HG03095 (cell line): ENCODE data around the gene GPR180.
A peak's percentile ranks its signal among the peaks of the same experiment; 100 is the strongest.

Experiments used
- ATAC-seq: cut with Tn5 transposase; IDR thresholded peaks from one replicate; pipeline ENCODE4 v1.9.1; 2021; ENCODE audit warnings: moderate library complexity; ENCODE audit not compliant: unreplicated experiment

The GPR180 gene

GRCh38 chr13:94601446-94602431 is at the start of gene GPR180:
Gene GPR180 (plus strand): TSS chr13:94601857. CDS start chr13:94601928, 71 bp downstream.
- ATAC-seq, result peak; percentile 99

- no peak for ATAC-seq
Observed at GRCh38 chr13:94552095-94552494, 49.6 kb upstream of the GPR180 start.

- no peak for ATAC-seq
Observed at GRCh38 chr13:94553766-94554165, 47.9 kb upstream of the GPR180 start.

GRCh38 chr13:94556041-94556440 is 45.6 kb upstream of the GPR180 start:
- ATAC-seq, result no peak

- ATAC-seq, result no peak
Observed at GRCh38 chr13:94556621-94557020, 45.0 kb upstream of the GPR180 start.

- ATAC-seq, result no peak
Observed at GRCh38 chr13:94557684-94558235, 43.9 kb upstream of the GPR180 start.

GRCh38 chr13:94558716-94559115 is 42.9 kb upstream of the GPR180 start:
- no peak for ATAC-seq

GRCh38 chr13:94559222-94559795 is 42.3 kb upstream of the GPR180 start:
- ATAC-seq, result no peak

GRCh38 chr13:94560116-94560515 is 41.5 kb upstream of the GPR180 start:
- ATAC-seq, result no peak

GRCh38 chr13:94561126-94561525 is 40.5 kb upstream of the GPR180 start:
- no peak for ATAC-seq

GRCh38 chr13:94567581-94567980 is 34.1 kb upstream of the GPR180 start:
- no peak for ATAC-seq

- no peak for ATAC-seq
Observed at GRCh38 chr13:94568443-94568842, 33.2 kb upstream of the GPR180 start.

GRCh38 chr13:94569615-94570014 is 32.0 kb upstream of the GPR180 start:
- ATAC-seq, result no peak

- ATAC-seq, result no peak
Observed at GRCh38 chr13:94579063-94579462, 22.6 kb upstream of the GPR180 start.

- ATAC-seq, result no peak
Observed at GRCh38 chr13:94583926-94584325, 17.7 kb upstream of the GPR180 start.

- ATAC-seq, result no peak
Observed at GRCh38 chr13:94585543-94586101, 16.0 kb upstream of the GPR180 start.

GRCh38 chr13:94586371-94586770 is 15.3 kb upstream of the GPR180 start:
- no peak for ATAC-seq

GRCh38 chr13:94588541-94588940 is 13.1 kb upstream of the GPR180 start:
- ATAC-seq, result no peak

- peak; percentile 39 for ATAC-seq
Observed at GRCh38 chr13:94590744-94591143, 10.9 kb upstream of the GPR180 start.

- ATAC-seq, result peak; percentile 43
Observed at GRCh38 chr13:94595001-94595949, 6.4 kb upstream of the GPR180 start.
